SK-N-SH (cell line): ENCODE measurements around the gene PCBP3. TPM values are rescaled to one million over a fixed set of nuclear protein-coding genes. Genes with fewer than 3 reads are reported as not detected.

Experiments
- CTCF ChIA-PET: fragments of 300-600, 350-600 bp; formaldehyde crosslinking; extraction: SDS; loops from one replicate; lab custom pipeline; 2021; lab: Yijun Ruan, JAX
- POLR2A ChIA-PET: fragments of 350-600 bp; sonication (Branson Sonifier 250); formaldehyde crosslinking; extraction: SDS; loops from one replicate; lab custom pipeline; 2020; ENCODE audit warnings: antibody characterized with exemption, inconsistent platforms; lab: Yijun Ruan, JAX
- DNase-seq: peaks from one replicate; pipeline ENCODE4 v3.0.0; 2012
- H2AFZ ChIP-seq: fragments of 200-600 bp; sonication (generic); 2 replicates; pipeline ENCODE4 v1.8.1; 2016; ENCODE audit warnings: antibody characterized with exemption, mild to moderate bottlenecking, low read depth
- H3F3A ChIP-seq: fragments of 200-600 bp; sonication (generic); replicated peaks from 2 replicates; pipeline ENCODE3; 2016; ENCODE audit warnings: antibody characterized with exemption, mild to moderate bottlenecking; ENCODE audit not compliant: insufficient read depth
- H3K27ac ChIP-seq, 2 experiments: fragments of 200-500 bp in 1 of 2; fragments of 200-600 bp in 1 of 2; sonication (Bioruptor generic) in 1 of 2; sonication (generic), shearing (Covaris generic) in 1 of 2; 2 replicates each; pipeline versions ENCODE4 v1.5.1 to v1.6.1; 2014 to 2016; ENCODE audit warnings: low read depth in 2 of 2, inconsistent platforms in 1 of 2, low read length in 1 of 2, mild to moderate bottlenecking in 1 of 2, mixed read lengths in 1 of 2
- H3K27me3 ChIP-seq: fragments of 200-600 bp; sonication (generic), shearing (Covaris generic); 2 replicates; pipeline ENCODE4 v1.6.1; 2016; ENCODE audit warnings: mixed run types; ENCODE audit not compliant: insufficient read depth
- H3K36me3 ChIP-seq, 2 experiments: fragments of 200-500 bp in 1 of 2; fragments of 200-600 bp in 1 of 2; sonication (Bioruptor generic) in 1 of 2; sonication (generic) in 1 of 2; replicated peaks in 1 of 2; 2 replicates each; pipeline versions ENCODE3 to v1.5.1; 2014 to 2016; ENCODE audit warnings: low read length in 1 of 2, mild to moderate bottlenecking in 1 of 2; ENCODE audit not compliant: insufficient read depth in 2 of 2, control insufficient read depth in 1 of 2
- H3K4me1 ChIP-seq, 2 experiments: fragments of 200-500 bp in 1 of 2; fragments of 200-600 bp in 1 of 2; sonication (Bioruptor generic) in 1 of 2; sonication (generic), shearing (Covaris generic) in 1 of 2; 2 replicates each; pipeline versions ENCODE4 v1.5.1 to v1.6.1; 2014 to 2016; ENCODE audit warnings: low read depth in 1 of 2, low read length in 1 of 2, mixed run types in 1 of 2; ENCODE audit not compliant: insufficient read depth in 2 of 2, control insufficient read depth in 1 of 2
- H3K4me2 ChIP-seq: fragments of 200-600 bp; sonication (generic), shearing (Covaris generic); 2 replicates; pipeline ENCODE4 v1.6.1; 2017; ENCODE audit warnings: mixed run types
- H3K4me3 ChIP-seq, 2 experiments: fragments of 200-500 bp in 1 of 2; fragments of 200-600 bp in 1 of 2; sonication (Bioruptor generic) in 1 of 2; sonication (generic), shearing (Covaris generic) in 1 of 2; 2 replicates each; pipeline versions ENCODE4 v1.5.1 to v1.8.1; 2014 to 2016; ENCODE audit warnings: low read depth in 2 of 2, inconsistent platforms in 1 of 2, low read length in 1 of 2, mild to moderate bottlenecking in 1 of 2, mixed read lengths in 1 of 2, moderate library complexity in 1 of 2
- H3K79me2 ChIP-seq: fragments of 200-600 bp; sonication (generic); 2 replicates; pipeline ENCODE4 v1.8.1; 2017; ENCODE audit warnings: mild to moderate bottlenecking; ENCODE audit not compliant: insufficient read depth
- H3K9ac ChIP-seq: fragments of 200-600 bp; sonication (generic); 2 replicates; pipeline ENCODE4 v1.6.1; 2017; ENCODE audit warnings: mixed run types
- H3K9me2 ChIP-seq: fragments of 200-600 bp; sonication (generic); 2 replicates; pipeline ENCODE4 v1.6.1; 2017; ENCODE audit warnings: mixed run types
- H3K9me3 ChIP-seq: fragments of 200-600 bp; sonication (generic); 2 replicates; pipeline ENCODE4 v1.6.1; 2017; ENCODE audit warnings: mixed run types, mild to moderate bottlenecking, moderate library complexity
- H4K20me1 ChIP-seq: fragments of 200-600 bp; sonication (generic); 2 replicates; pipeline ENCODE4 v1.6.1; 2017; ENCODE audit warnings: mild to moderate bottlenecking, mixed run types; ENCODE audit not compliant: insufficient read depth
- ELF1 ChIP-seq: IDR thresholded peaks from 2 replicates; pipeline ENCODE4 v1.4.0; 2012
- EZH2phosphoT487 ChIP-seq: fragments of 200-600 bp; sonication (generic); IDR thresholded peaks from 2 replicates; pipeline ENCODE4 v1.6.1; 2017; ENCODE audit warnings: low read depth, mixed run types, mild to moderate bottlenecking, antibody characterized with exemption, moderate library complexity, borderline replicate concordance
- FOSL2 ChIP-seq: IDR thresholded peaks from 2 replicates; pipeline ENCODE4 v1.4.0; 2012; ENCODE audit warnings: low read depth, mild to moderate bottlenecking, moderate library complexity, borderline replicate concordance
- FOXJ3 ChIP-seq: sonication (generic); formaldehyde crosslinking; IDR thresholded peaks from 2 replicates; pipeline ENCODE4 v1.5.1; 2020; ENCODE audit warnings: mild to moderate bottlenecking, missing genetic modification reagents
- GABPA ChIP-seq: IDR thresholded peaks from 2 replicates; pipeline ENCODE4 v1.4.0; 2012; ENCODE audit warnings: low read depth, mild to moderate bottlenecking
- MEF2A ChIP-seq: IDR thresholded peaks from 2 replicates; pipeline ENCODE4 v1.4.0; 2012; ENCODE audit warnings: low read depth, borderline replicate concordance
- MXI1 ChIP-seq: IDR thresholded peaks from 2 replicates; pipeline ENCODE4 v1.6.1; 2012; ENCODE audit warnings: mild to moderate bottlenecking, low read depth, low read length, improper control_type of control experiment
- RFX5 ChIP-seq: IDR thresholded peaks from 2 replicates; pipeline ENCODE4 v1.6.1; 2012; ENCODE audit warnings: mild to moderate bottlenecking, improper control_type of control experiment, low read length
- RXRA ChIP-seq: IDR thresholded peaks from 2 replicates; pipeline ENCODE4 v1.4.0; 2012; ENCODE audit warnings: low read depth, mild to moderate bottlenecking, borderline replicate concordance
- TAF1 ChIP-seq: IDR thresholded peaks from 2 replicates; pipeline ENCODE4 v1.6.1; 2012; ENCODE audit warnings: low read depth, mild to moderate bottlenecking, low read length, moderate library complexity, borderline replicate concordance
- TCF12 ChIP-seq: IDR thresholded peaks from 2 replicates; pipeline ENCODE4 v1.4.0; 2012
- WGBS: methylation state at CpG from one replicate; pipeline ENCODE4 v1.1.6; 2017; ENCODE audit warnings: low lambda C conversion rate; 5-methylcytosine and 5-hydroxymethylcytosine counted together
- polyA plus RNA-seq, 3 experiments: library from polyadenylated mRNA; depleted of rRNA; stranded (reverse); fragments of >200 nt; gene quantifications; 2 replicates each; pipeline ENCODE4 v1.2.3, GENCODE V29; 2012
- TF ChIP-seq, protein P1 (sequence below): fragments of 200-600 bp; sonication (generic); IDR thresholded peaks from 2 replicates; pipeline ENCODE4 v1.6.1; 2017; ENCODE audit warnings: antibody characterized with exemption, mild to moderate bottlenecking, moderate library complexity
- TF ChIP-seq, protein P2 (sequence below): IDR thresholded peaks from 2 replicates; pipeline ENCODE4 v1.4.0; 2012; ENCODE audit warnings: low read depth, borderline replicate concordance

PCBP3 gene
- polyA plus RNA-seq, 1 of the 3 experiments (the other 2 are of a cell fraction) = 9.5 TPM

DNA sequence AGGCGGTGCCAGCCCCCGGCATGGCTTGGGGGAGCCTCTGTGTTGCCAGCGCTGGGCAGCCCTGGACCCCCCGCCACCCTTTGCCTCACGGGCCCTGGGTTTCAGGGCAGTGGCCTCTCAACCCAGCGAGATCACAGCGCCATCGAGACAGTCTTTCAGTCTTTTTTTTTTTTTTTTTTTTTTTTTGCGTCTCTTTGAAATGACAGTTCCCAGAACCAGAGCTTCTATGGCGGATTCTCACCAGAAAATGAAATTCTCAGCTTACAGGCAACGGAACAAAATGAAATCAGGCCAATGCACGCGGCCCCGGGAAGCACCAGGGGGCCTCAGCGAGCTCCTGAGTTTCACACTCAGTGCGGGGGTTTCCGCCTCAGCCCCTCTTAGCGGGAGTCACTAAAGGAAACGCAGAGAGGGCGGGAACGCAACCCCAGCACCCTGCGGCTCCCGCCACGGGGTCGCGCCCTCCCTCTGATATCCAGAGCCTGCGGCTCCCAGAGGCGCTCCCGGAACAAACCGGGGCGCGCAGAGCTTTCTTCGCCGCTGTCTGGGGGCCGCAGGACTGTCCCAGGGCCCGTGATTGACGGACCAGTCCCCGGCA, 330.0 kb downstream of the PCBP3 start (continued):
- TF ChIP-seq, protein P1, sequence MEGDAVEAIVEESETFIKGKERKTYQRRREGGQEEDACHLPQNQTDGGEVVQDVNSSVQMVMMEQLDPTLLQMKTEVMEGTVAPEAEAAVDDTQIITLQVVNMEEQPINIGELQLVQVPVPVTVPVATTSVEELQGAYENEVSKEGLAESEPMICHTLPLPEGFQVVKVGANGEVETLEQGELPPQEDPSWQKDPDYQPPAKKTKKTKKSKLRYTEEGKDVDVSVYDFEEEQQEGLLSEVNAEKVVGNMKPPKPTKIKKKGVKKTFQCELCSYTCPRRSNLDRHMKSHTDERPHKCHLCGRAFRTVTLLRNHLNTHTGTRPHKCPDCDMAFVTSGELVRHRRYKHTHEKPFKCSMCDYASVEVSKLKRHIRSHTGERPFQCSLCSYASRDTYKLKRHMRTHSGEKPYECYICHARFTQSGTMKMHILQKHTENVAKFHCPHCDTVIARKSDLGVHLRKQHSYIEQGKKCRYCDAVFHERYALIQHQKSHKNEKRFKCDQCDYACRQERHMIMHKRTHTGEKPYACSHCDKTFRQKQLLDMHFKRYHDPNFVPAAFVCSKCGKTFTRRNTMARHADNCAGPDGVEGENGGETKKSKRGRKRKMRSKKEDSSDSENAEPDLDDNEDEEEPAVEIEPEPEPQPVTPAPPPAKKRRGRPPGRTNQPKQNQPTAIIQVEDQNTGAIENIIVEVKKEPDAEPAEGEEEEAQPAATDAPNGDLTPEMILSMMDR = peak; percentile 70
- TF ChIP-seq TCF12 (no peak), RXRA (no peak), GABPA (no peak), FOXJ3 (CRISPR knock-in tag) (no peak), TAF1 (no peak), EZH2phosphoT487 (no peak), MEF2A (no peak), MXI1 (peak; percentile 56; the same call in 1 of the 2 replicates), RFX5 (no peak), ELF1 (no peak)
- TF ChIP-seq, protein P2, sequence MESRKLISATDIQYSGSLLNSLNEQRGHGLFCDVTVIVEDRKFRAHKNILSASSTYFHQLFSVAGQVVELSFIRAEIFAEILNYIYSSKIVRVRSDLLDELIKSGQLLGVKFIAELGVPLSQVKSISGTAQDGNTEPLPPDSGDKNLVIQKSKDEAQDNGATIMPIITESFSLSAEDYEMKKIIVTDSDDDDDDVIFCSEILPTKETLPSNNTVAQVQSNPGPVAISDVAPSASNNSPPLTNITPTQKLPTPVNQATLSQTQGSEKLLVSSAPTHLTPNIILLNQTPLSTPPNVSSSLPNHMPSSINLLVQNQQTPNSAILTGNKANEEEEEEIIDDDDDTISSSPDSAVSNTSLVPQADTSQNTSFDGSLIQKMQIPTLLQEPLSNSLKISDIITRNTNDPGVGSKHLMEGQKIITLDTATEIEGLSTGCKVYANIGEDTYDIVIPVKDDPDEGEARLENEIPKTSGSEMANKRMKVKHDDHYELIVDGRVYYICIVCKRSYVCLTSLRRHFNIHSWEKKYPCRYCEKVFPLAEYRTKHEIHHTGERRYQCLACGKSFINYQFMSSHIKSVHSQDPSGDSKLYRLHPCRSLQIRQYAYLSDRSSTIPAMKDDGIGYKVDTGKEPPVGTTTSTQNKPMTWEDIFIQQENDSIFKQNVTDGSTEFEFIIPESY = no peak

DNA sequence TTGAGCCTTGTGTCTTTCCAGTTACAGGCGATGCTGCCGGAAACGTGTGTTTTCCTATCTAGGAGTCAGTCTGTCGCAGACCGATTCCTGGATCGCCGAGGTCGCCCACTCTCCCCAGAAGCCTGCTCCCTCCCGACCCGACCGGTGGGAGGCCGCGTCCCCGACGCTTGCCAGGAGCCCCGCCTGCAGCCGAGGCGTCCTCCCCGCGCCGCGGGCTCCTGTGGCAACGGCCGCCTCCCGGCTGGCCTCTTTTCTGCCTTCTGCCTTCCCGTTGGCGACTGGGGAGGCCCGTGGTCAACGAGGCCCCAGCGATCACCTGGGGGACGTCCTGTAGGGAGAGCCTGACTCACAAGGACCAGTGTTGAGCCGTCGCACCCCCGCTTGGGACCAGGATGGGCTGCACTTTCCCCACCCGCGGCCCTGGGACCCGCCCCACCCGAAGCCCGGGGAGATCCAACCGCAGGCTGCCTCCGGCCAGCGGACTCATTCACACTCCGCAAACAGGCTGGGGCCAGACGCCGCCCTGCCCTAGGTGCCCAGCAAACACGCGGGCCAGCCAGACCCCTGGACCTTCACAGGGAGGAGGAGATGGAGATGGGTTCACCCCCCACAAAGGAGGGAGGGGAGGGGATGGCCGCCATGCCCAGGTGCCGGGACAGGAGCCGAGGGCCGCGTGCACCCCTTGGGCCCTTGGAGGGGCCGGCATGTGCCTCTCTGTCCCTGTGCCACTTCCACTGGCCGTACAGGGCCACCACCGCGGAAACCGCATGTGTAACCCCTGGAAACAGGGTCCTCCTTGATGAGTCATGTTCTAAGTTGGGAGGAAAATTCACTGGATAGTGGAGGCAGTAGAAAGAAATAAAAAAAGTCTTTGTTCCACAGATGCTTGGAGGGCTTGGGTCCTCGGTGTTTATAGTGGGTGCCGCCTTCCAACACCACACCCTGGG, 330.8 kb downstream of the PCBP3 start:
- peak overlapping the region; percentile 69; the same call in 1 of the 2 replicates for H3K4me2 ChIP-seq
- no peaks in the 10 kb centered on the region for H4K20me1 ChIP-seq
- TF ChIP-seq FOSL2 = peak; percentile 40; the same call in 1 of the 2 replicates
- no peak for TF ChIP-seq EZH2phosphoT487
- TF ChIP-seq MEF2A = peak; percentile 76; the same call in 1 of the 2 replicates
- TF ChIP-seq, all 33 proteins: peak for 2
- 77% methylated on average over 30 of the region's 59 CpGs for WGBS
- H3F3A ChIP-seq = peaks cover 8% of the 10 kb centered on the region
- ChIA-PET CTCF (interaction anchor here (0.8 to 3.5 kb wide), 15 partner anchors 8 to 418 kb away, joined by 3 to 15 read pairs (median 4); partner anchors contain the start of genes COL6A1 and COL6A2), POLR2A (interaction anchor here (0.6 to 1.8 kb wide), 6 partner anchors 98 to 635 kb away, joined by 3 to 10 read pairs (median 4); partner anchors contain the start of gene COL6A2)
- no peaks in the 10 kb centered on the region for H3K36me3 ChIP-seq
- H3K79me2 ChIP-seq = no peaks in the 10 kb centered on the region
- H3K9me3 ChIP-seq = no peaks in the 10 kb centered on the region
- H3K4me1 ChIP-seq = peaks cover 23 to 71% of the 10 kb centered on the region in 2 experiments; a peak in 3 of 4 replicates
- H2AFZ ChIP-seq = peak overlapping the region; percentile 82; the same call in 1 of the 2 replicates
- peak overlapping the region in 1 of 2 experiments; percentile 41; a peak in 2 of 4 replicates for H3K4me3 ChIP-seq
- H3K9ac ChIP-seq = peak overlapping the region; percentile 28; the same call in 1 of the 2 replicates
- DNase-seq = peak; percentile 75
- H3K27me3 ChIP-seq = no peaks in the 10 kb centered on the region
- H3K9me2 ChIP-seq = no peaks in the 10 kb centered on the region
- peak overlapping the region; percentile 32 to 98; a peak in 3 of 4 replicates for H3K27ac ChIP-seq
